DMS53 treated with DMSO at 0.1 percent for 48 hours (cell line): Measurements from ENCODE around the gene CHMP1B.
"Not testable (repeated sequence)": the region's sequence is repeated elsewhere in the genome, so short reads cannot be mapped to it uniquely, and the experiment has no call there.

Experiments used
- DNase-seq: peaks from one replicate; lab custom pipeline; 2025; ENCODE audit not compliant: unreplicated experiment; lab: John Stamatoyannopoulos, UW

Gene CHMP1B

DNA sequence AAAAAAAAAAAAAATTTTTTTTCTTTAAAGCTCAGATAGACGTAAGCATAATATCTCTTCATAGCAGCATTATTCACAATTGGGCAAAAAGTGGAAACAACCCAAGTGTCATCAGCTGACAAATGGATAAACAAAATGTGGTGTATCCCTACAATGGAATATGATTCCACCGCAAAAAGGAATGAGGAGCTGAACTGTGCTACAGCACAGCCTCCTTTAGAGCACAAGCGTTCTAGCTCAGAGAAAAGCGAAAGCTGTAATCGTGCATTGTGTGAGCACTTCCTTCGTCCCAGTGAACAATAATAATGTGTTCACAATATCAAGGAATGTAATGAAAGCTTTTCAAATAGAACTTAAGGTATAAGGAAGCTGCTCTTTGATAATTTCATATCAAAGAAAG lies 11.7 kb upstream of the CHMP1B start:
- no peak for DNase-seq

DNA sequence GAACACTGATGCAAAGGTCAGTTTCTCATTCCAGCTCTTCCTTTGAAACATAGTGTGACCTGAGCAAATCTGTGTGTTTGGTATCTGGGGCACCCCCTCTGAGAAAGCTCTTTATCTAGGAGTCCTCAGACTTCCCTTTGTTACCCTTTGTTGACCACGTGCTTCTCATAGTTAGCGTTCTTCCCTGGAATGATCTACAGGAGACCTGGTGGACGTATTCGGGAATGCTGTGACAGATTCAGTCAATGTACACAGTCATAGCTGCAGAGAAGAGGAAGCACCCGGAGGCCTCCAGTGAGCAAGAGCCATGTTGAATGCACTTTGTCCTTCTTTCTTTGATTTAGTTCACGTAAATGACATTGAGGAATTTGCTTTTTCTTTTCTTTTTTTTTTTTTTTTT lies 10.7 kb upstream of the CHMP1B start:
- no peak for DNase-seq

DNA sequence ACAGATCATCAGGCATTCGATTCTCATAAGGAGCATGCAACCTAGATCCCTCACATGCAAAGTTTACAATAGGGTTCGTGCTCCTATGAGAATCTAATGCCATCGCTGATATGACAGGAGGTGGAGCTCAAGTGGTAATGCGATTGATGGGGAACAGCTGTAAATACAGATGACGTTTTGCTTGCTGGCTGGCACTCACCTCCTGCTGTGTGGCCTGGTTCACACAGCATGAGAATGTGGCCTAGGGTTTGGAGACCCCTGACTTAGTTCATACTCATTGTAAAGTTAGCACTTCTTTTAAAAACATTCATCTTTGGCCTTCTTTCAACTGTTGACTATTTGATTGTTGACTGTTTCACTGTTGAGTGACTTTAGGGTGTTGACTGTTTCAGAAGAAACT lies 8.7 kb upstream of the CHMP1B start:
- no peak for DNase-seq

DNA sequence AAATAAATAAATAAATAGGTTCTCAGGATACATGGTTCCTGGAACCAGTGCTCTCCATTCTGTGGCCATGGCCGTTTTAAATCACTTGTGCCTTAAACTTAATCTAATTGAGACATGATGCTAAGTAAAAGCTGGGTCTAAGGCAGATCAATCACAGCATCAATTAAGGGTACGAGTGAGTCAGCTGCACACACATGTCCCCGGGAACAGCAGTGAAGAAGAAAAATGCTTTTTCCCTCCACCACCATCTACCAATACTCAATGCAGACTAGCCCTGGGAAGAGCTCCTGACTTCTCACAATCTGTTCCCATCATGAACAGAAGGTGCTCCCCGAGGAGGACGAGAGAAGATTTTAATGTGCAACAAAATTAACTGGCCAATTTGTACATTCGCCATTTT lies 6.8 kb upstream of the CHMP1B start:
- no peak for DNase-seq

DNA sequence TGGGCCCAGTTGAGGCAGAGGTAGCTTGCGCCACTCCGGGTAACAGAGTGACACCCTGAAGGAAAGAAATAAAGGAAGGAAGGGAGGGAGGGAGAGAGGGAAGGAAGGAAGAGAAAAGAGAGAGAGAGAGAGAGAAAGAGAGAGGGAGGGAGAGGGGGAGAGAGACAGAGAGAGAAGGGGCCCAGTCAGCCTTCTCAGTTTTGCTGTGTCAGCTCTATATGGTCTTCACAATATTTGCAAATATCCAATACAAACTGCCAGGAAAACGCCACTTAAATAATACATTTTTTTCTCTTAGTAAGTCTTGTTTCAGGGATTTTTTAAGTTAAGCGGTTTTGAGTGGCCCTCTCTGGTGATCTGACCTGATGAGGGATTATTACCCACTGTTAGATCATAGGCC lies 5.6 kb upstream of the CHMP1B start:
- no peak for DNase-seq

DNA sequence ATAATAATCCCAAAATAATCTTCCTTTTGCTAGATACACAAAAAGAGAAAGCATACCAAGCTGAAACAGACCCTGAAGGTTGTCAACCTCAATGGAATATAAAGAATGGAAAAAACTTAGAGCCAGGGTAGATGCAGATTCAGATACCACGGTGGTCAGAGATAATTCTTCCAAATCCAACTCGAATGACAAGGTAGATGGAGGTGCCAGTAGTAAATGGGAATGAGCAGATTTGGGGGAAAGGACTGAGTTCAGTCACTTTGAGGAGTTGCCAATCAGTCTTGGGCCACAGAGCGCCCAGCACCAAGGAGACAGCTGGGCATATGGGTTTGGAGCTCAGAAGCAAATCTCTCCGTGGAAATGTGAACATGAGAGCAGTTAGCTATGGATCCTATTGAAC lies 3.4 kb upstream of the CHMP1B start:
- no peak for DNase-seq

DNA sequence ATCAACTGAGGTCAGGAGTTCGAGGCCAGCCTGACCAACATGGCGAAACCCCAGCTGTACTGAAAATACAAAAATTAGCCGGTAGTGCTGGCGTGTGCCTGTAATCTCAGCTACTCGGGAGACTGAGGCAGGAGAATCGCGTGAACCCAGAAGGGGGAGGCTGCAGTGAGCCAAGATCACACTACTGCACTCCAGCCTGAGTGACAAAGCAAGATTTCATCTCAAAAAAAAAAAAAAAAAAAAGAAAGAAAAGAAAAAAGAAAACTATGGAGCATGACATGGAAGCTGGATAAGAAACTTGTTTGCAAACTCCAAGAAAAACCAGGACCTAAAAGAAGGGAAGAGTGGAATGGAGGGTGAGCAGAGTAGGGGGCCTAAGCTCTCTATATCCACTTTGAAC lies 1.9 kb upstream of the CHMP1B start:
- DNase-seq = no peak

DNA sequence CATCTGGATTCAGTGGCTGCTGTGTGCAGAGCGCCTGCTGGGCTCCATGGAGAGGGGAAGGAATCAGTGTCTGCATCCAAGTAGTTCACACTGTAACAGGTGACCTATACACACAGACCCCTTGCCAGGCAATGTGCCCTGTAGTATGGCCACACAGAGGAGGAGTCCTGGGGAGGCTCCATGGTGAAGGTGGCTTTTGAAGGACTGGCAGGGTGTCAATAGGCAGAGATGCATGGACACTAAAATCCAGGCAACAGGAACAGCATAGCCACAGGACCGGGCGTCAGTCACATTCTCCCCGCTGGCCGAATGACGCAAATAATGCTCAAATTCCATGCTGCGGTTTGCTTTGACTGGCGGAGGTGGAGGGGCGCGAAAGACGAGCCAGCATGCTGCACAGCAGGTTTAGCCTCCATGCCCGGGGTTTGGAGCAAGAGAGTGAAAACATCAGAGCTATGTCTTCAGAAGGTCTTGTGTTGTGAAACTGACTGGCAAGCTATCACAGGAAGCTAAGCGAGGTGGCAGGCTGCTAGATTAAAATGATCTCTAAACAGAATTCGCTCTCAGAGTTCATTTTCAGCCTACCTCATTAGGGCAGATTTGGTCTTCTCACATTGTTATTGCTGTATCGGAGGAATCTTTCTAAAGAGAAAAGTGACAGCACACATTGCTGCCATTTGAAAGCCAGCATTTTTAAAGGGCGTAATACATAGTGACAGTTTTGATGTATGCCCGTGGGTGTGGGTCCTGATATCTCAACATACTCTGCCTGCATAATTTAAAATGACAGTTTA lies 1.2 kb upstream of the CHMP1B start:
- DNase-seq = peak; percentile 77

DNA sequence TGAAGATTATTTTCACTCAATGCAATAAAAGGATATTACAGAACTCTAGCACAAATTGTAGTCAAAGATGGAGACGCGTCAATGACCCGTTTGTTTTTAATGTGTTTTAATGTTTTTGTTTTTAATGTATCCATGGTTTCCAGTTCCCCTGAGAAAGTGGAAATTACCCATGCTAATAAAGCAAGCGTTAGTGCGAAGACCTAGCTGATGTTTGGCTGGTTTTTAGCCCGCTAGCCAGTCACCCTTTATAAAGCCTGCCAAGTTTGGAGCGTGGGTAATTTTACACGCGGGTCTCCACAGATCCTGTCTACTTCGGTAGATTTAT lies 430 bp upstream of the CHMP1B start:
- DNase-seq = no peak

DNA sequence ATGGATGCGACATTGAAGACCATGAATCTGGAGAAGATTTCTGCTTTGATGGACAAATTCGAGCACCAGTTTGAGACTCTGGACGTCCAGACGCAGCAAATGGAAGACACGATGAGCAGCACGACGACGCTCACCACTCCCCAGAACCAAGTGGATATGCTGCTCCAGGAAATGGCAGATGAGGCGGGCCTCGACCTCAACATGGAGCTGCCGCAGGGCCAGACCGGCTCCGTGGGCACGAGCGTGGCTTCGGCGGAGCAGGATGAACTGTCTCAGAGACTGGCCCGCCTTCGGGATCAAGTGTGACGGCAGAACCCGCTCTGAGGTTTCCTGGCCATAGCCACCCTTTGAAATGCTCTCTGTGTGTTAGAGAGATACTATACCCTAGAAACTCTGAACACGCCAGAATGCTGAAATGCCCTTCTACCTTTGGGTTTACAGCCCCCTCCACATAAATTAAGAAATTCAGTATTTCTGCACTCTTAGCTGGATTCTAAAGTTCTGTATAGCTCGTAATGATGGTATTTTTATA lies 659 bp downstream of the CHMP1B start:
- peak; percentile 35 for DNase-seq

DNA sequence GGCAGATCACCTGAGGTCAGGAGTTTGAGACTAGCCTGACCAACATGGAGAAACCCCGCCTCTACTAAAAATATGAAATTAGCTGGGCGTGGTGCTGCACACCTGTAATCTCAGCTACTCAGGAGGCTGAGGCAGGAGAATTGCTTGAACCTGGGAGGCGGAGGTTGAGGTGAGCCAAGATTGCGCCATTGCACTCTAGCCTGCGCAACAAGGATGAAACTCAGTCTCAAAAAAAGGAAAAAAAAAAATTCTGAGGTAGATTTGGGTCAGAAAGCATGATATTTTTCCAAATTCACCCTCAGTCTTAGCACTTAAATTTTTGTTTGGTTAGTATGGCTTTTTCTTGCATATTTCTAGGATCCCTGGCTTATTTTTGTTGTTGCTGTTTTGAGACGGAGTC lies 3.3 kb downstream of the CHMP1B start:
- not testable (repeated sequence) for DNase-seq

DNA sequence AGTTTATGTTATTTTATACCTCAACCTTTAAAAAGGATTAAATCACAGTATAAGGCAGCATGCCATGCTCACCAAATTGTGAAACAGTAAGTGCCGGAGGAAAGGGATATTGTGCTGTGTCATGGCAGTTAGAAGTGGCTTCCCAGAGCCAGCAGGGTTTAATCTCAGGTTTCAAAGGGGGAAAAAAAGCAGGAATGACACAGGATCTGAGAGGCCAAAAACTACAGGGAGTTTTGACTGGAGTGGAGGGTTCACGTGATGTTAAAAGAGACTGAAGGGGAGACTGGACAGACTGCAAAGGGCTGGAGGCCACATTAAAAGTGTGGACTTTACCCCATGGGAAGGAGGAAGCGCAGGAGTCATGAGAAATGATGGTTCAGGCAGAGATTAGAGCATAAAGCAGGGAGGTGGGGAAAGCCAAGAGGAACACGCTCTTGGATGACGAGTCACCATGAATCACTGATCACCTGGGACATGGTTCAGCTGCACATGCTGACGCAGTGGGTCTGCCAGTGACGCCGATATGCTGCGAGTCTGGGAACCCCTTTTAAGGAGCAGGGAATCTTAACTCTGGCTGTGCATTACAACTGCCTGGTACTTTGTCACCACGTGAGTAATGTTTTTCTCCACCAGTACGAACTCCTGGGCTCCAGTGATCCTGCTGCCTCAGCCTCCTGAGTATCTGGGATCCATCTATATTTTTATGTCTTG lies 6.1 kb downstream of the CHMP1B start:
- DNase-seq = peak; percentile 98

DNA sequence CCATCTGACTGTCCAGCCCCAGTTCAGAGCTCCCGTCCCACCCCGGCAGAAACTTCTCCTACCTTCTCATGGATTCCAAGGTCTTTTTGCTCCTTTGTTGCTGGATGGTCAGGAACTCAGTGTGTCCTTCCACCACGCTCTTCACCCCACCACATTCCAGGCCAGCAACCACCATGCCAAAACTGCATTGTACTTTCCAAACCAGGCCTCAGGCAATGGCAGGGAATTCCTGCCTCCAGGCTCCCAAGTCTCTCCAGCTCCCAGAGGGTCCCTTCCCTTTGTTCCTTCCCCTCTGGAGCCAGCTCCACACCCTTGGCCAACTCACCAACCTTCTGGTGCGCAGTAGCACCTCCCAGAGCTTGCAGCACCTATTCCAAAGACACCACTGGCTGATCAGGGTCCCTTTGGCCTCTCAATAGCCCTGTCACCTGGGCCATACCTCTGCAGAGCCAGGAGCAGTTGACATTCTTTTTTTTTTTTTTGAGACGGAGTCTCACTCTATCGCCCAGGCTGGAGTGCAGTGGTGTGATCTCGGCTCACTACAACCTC lies 8.1 kb downstream of the CHMP1B start:
- DNase-seq = no peak

DNA sequence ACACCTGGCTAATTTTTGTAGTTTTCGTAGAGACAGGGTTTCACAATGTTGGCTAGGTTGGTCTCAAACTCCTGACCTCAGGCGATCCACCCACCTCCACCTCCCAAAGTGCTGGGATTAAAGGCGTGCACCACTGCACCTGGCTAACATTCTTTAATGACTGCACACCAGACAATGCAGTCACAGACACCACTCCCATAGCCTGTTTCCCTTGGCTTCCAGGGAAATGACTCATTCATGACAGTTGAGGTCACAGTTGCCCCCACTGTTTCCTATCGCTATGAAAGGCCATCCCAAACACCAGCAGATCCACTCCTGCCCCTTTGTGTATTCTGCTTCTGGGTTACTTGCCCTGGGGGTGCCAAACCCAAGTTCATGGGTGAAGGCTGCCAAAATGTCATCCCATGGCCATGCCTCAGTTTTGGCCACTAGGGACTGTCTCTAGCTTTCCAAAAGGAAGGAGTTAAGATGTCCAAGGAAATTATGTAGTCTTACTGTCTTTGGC lies 8.7 kb downstream of the CHMP1B start:
- peak; percentile 27 for DNase-seq

DNA sequence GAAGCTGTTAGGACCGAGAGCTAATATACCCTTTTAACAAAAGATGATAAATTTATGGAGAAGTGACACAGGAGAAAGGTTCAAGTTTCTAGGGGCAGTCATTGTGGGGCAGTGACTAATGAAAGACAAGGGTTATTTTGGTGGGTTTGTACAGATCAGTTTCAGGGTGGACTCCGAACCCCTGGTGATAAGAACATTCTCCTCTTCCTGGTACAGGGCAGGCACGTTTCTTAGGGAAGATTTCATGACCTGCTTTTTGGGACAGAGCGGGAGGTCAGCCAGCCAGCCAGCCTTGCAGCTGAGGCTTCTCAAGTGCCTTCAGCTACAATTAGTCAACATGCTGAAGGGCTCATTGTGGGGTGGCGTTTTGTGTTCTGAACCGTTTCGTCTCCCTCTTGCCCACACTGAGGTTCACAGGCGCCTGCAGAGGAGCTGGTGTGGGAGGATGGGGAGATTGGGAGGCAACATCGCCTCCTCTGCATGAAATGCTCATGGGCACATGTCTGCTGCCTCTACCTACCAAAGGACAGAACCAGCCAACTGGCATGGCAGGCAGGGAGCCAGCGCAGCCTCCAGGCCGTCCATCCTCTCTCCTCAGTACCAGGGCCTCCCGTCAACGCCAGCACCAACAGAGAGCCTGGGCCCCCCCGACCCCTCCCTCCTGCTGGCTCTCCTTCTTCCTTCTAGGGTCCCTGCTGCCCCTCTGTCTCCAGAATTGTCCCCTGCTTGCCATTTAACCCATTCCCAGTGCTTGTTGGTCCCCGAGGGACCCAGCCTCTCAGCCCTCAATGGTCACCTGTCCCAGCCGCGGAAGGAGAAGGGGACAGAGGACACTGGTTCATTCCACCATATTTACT lies 9.6 kb downstream of the CHMP1B start:
- DNase-seq = no peak

DNA sequence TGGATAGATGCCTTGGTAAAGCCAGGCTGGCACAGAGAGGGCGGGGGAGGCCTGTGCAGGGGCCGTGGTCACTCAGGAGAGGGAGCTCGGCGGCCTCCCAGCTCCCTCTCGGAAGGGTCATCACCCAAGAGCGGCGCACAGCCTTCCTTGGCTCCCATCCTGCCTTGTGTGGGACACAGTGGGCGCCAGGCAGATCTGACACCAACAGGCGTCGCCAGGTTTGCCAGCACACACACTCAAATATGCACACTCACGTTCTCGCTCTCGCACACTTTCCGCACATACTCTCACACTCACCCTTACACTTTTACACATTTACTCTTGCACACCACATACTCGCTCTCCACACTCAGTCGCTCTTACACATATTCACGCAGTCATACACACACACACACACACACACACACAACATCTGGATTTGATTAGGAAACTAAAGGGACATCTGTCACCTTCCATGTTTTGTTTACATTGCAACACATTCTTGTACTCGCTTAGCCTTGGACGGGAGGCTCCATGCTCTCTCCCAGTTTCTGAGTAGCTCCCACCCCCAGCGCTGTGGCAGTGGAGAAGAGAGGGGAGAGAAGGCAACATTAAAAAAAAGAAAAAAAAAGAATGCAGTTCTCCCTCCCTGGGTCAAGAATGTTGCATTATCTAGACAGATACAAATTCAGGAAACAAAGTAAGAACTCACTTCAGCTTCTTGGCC lies 10.5 kb downstream of the CHMP1B start:
- no peak for DNase-seq

DNA sequence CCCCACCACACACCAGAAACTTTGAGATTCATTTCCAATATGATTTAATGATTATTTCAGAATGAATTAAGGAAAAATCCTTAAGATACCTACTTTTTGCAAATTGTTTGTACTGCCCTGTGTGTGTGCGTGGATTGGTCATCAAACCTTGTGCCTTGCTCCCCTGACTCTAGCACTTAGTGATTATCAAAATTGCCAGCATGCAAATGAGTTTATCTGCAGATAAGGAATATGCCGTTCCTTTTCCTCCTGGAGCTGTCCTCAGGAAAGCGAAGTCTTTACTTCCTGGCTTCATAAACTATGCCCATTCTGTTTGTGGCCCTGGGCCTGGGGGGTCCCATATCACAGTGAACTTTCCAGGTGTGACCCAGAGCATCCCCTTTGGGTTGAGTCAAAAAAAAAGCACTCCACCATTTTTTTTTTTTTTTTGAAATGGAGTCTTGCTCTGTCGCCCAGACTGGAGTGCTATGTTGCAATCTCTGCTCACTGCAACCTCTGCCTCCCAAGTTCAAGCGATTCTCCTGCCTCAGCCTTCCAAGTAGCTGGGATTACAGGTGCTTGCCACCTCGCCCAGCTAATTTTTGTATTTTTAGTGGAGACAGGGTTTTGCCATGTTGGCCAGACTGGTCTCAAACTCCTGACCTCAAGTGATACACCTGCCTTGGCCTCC lies 11.4 kb downstream of the CHMP1B start:
- no peak for DNase-seq

DNA sequence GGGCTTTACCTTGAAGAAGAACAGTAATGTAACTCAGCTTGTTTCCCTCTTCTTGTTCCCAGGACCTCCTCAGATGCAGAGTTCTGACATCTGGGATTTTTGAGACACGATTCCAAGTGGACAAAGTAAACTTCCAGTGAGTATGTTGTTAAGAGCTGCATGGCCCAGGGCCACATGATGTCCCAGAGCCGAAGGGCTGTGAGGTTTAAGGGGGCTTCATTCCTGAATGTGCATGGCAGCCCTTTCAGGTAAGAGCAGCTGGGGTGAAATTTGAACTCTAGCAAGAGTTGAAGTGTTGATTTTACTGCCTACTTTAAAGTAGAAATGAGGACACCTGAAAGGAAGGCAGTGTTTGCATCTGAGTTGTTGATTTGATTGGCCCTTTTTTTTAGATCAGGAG lies 13.3 kb downstream of the CHMP1B start:
- DNase-seq = no peak

DNA sequence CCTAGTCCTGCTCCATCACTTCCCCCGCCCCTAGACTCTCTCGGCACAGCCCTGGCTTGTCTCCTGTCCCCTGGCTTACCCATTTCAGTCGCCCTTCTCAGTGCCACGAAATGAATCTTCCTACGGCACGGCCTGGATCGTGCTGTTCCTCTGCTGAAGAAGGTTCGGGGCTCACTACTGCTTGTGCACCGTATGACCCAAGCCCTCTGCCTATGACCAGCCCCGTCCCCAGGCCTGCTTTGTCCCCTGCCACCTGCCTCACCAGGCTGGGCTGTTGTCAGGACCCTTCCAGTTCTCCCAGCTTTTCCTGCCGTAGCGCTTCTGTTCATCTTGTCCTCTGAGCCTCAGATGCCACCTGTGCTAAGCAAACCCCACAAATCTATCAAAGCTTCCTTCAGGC lies 13.9 kb downstream of the CHMP1B start:
- no peak for DNase-seq

DNA sequence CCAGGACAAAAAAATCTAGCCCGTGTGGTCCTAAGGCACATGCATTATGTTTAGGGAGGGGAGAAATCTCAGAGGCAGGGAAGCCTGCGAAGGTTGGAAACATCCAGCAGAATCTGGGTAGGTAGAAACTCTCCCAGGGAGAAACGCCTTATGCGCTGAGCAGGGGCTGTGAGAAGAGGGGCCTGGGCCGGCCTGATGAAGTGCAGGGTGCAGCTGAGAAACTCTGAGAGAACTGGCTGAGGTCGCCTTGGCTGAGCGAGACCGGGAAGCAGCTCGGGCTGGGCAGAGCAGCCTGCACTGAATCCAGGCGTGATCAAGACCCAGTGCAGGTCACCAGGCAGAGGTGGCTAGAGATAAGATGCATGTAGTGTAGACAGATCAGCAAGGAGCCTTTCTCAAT lies 15.1 kb downstream of the CHMP1B start:
- DNase-seq = no peak
